Heart left ventricle (tissue), 13 donors: ENCODE results near the gene SLC16A9.

Experiments
- POLR2A ChIP-seq, 2 donors: fragments of 450-650 bp; IDR thresholded peaks; one replicate each; pipeline ENCODE4 v1.6.1; 2017; ENCODE audit warnings: antibody characterized with exemption in 2 of 2, mild to moderate bottlenecking in 2 of 2, moderate library complexity in 2 of 2
- TF ChIP-seq, protein P1 (sequence below), 12 donors: fragments of 200-600 bp; sonication (generic) in 4 of 12; IDR thresholded peaks; one replicate each; pipeline versions ENCODE4 v1.5.0 to v1.8.0; 2018 to 2022; ENCODE audit warnings: antibody characterized with exemption in 12 of 12, mild to moderate bottlenecking in 5 of 12
- donor health status: ischemic (EF 13 %, LVEDD 7.1; RV severe dilation, severe dysfunction).
- donor health status: DM: no; HTN: yes; CAD: no.
- donor health status: DM: no; HTN: no; CAD: no.
- donor health status: ischemic (EF 25% LVEDD 6.9; RV normal size, moderate dysfunction).
- donor health status: ischemic (EF 25% LVEDD 5.7; RV mildly dilated, moderate dysfunction).
- donor health status: ischemic (EF 35%, LVEDD 5.7; RV mildly dilated, moderate dysfunction).
- donor health status: nonischemic (EF 11% LVEDD 7.7; RV severe dilation, severe dysfunction).
- donor health status: DM: yes; HTN: yes; CAD: no.
- donor health status: PGD.
- donor health status: ischemic (EF 29% LVEDD 5.4; RV normal size, mild dysfunction).
- donor health status: nonischemic (EF 23%, LVEDD 6.1; RV moderate dilation, normal function).

DNA sequence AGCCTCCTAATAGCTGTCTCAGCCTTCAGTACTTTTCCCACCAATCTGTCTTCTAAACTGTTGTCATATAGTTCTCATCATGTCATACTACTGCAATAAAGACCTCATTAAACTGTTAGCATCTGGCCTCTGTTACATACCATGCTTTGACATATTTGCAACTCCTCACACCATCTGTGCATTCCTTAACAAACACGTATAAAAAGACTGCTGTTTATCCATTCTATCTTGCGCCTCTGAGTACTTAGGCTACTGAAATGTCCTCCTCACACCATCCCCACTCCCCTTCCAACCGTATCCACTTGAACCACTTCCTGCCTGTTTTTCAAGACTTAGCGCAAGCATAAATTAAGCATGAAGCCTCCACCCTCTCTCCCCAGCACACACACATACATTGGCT, 41.6 kb downstream of the SLC16A9 start:
- no peak for TF ChIP-seq POLR2A (IDR thresholded peaks at IDR 0.05)
- TF ChIP-seq, protein P1, sequence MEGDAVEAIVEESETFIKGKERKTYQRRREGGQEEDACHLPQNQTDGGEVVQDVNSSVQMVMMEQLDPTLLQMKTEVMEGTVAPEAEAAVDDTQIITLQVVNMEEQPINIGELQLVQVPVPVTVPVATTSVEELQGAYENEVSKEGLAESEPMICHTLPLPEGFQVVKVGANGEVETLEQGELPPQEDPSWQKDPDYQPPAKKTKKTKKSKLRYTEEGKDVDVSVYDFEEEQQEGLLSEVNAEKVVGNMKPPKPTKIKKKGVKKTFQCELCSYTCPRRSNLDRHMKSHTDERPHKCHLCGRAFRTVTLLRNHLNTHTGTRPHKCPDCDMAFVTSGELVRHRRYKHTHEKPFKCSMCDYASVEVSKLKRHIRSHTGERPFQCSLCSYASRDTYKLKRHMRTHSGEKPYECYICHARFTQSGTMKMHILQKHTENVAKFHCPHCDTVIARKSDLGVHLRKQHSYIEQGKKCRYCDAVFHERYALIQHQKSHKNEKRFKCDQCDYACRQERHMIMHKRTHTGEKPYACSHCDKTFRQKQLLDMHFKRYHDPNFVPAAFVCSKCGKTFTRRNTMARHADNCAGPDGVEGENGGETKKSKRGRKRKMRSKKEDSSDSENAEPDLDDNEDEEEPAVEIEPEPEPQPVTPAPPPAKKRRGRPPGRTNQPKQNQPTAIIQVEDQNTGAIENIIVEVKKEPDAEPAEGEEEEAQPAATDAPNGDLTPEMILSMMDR (IDR thresholded peaks at IDR 0.05) = no peak
